SK-N-SH treated with all-trans-retinoic acid at 6 μM for 48 hours (cell line): Measurements from ENCODE around the gene ULK4.
"Not testable (repeated sequence)": the region's sequence is repeated elsewhere in the genome, so short reads cannot be mapped to it uniquely, and the experiment has no call there.

ENCODE experiments used
- ATAC-seq: fragments of 200-7000 bp; cut with Tn5 transposase; 3 replicates; pipeline ENCODE4 v1.9.1; 2020; ENCODE audit warnings: mild to moderate bottlenecking, moderate library complexity
- ARNTL ChIP-seq: fragments of 450-650 bp; formaldehyde crosslinking; IDR thresholded peaks from 2 replicates; pipeline ENCODE4 v1.5.0; 2020; ENCODE audit warnings: low read depth, mild to moderate bottlenecking, moderate library complexity, borderline replicate concordance
- BACH2 ChIP-seq: fragments of 250-450 bp; sonication (Bioruptor Pico); IDR thresholded peaks from 2 replicates; pipeline ENCODE4 v1.9.0; 2021; ENCODE audit warnings: mild to moderate bottlenecking, borderline replicate concordance
- CREB5 ChIP-seq: fragments of 250-450 bp; sonication (Bioruptor Pico); IDR thresholded peaks from 2 replicates; pipeline ENCODE4 v1.5.1; 2020; ENCODE audit warnings: low read depth, mild to moderate bottlenecking, moderate library complexity
- CSDC2 ChIP-seq: fragments of 250-450 bp; sonication (Bioruptor Pico); IDR thresholded peaks from 2 replicates; pipeline ENCODE4 v1.5.0; 2020; ENCODE audit warnings: mild to moderate bottlenecking, moderate library complexity
- CSRNP3 ChIP-seq: fragments of 250-450 bp; sonication (Bioruptor Pico); IDR thresholded peaks from 2 replicates; pipeline ENCODE4 v1.5.1; 2021; ENCODE audit warnings: mild to moderate bottlenecking, moderate library complexity
- ESRRG ChIP-seq: fragments of 250-450 bp; sonication (Bioruptor Pico); IDR thresholded peaks from 2 replicates; pipeline ENCODE4 v1.6.1; 2021; ENCODE audit warnings: mild to moderate bottlenecking
- GLIS3 ChIP-seq: fragments of 250-450 bp; sonication (Bioruptor Pico); IDR thresholded peaks from 2 replicates; pipeline ENCODE4 v1.5.0; 2020; ENCODE audit warnings: mild to moderate bottlenecking, moderate library complexity
- ISL1 ChIP-seq: fragments of 250-450 bp; sonication (Bioruptor Pico); IDR thresholded peaks from 2 replicates; pipeline ENCODE4 v2.1.2; 2022; ENCODE audit warnings: mild to moderate bottlenecking, moderate library complexity
- OSR1 ChIP-seq: fragments of 250-450 bp; sonication (Bioruptor Pico); IDR thresholded peaks from 2 replicates; pipeline ENCODE4 v1.8.0; 2022; ENCODE audit warnings: moderate library complexity, mild to moderate bottlenecking, inconsistent platforms
- PATZ1 ChIP-seq: fragments of 250-450 bp; sonication (Bioruptor Pico); IDR thresholded peaks from 2 replicates; pipeline ENCODE4 v1.8.0; 2020; ENCODE audit warnings: mild to moderate bottlenecking, moderate library complexity, borderline replicate concordance
- POU6F1 ChIP-seq: fragments of 250-450 bp; sonication (Bioruptor Pico); IDR thresholded peaks from 2 replicates; pipeline ENCODE4 v1.8.0; 2021; ENCODE audit warnings: low read depth, mild to moderate bottlenecking, moderate library complexity, borderline replicate concordance
- PPARA ChIP-seq: fragments of 250-450 bp; sonication (Bioruptor Pico); IDR thresholded peaks from 2 replicates; pipeline ENCODE4 v1.5.0; 2020; ENCODE audit warnings: mild to moderate bottlenecking, borderline replicate concordance
- RARB ChIP-seq: fragments of 250-450 bp; sonication (Bioruptor Pico); IDR thresholded peaks from 2 replicates; pipeline ENCODE4 v1.8.0; 2021; ENCODE audit warnings: mild to moderate bottlenecking, moderate library complexity
- SNAI2 ChIP-seq: fragments of 250-450 bp; sonication (Bioruptor Pico); IDR thresholded peaks from 2 replicates; pipeline ENCODE4 v1.5.0; 2020; ENCODE audit warnings: mild to moderate bottlenecking, moderate library complexity
- TCF4 ChIP-seq: fragments of 250-450 bp; sonication (Bioruptor Pico); IDR thresholded peaks from 2 replicates; pipeline ENCODE4 v1.8.0; 2021; ENCODE audit warnings: mild to moderate bottlenecking, moderate library complexity, borderline replicate concordance
- TOX ChIP-seq: fragments of 250-450 bp; sonication (Bioruptor Pico); IDR thresholded peaks from 2 replicates; pipeline ENCODE4 v1.8.0; 2021; ENCODE audit warnings: mild to moderate bottlenecking, moderate library complexity, borderline replicate concordance
- TSHZ2 ChIP-seq: fragments of 250-450 bp; sonication (Bioruptor Pico); IDR thresholded peaks from 2 replicates; pipeline ENCODE4 v1.5.0; 2020; ENCODE audit warnings: mild to moderate bottlenecking, moderate library complexity
- ZC3H10 ChIP-seq: fragments of 250-450 bp; sonication (Bioruptor Pico); IDR thresholded peaks from 2 replicates; pipeline ENCODE4 v1.5.1; 2021; ENCODE audit warnings: mild to moderate bottlenecking, moderate library complexity
- ZFP3 ChIP-seq: fragments of 250-450 bp; sonication (Bioruptor Pico); IDR thresholded peaks from 2 replicates; pipeline ENCODE4 v1.5.0; 2020; ENCODE audit warnings: mild to moderate bottlenecking, moderate library complexity
- ZFP30 ChIP-seq: fragments of 450-650 bp; formaldehyde crosslinking; IDR thresholded peaks from 2 replicates; pipeline ENCODE4 v1.5.0; 2022; ENCODE audit warnings: mild to moderate bottlenecking, moderate library complexity
- ZNF70 ChIP-seq: fragments of 450-650 bp; formaldehyde crosslinking; IDR thresholded peaks from 2 replicates; pipeline ENCODE4 v1.5.0; 2020; ENCODE audit warnings: mild to moderate bottlenecking, moderate library complexity
- ZNF8 ChIP-seq: fragments of 450-650 bp; formaldehyde crosslinking; IDR thresholded peaks from 2 replicates; pipeline ENCODE4 v1.5.0; 2020; ENCODE audit warnings: mild to moderate bottlenecking, moderate library complexity

The ULK4 gene

GRCh38 chr3:41700155-41700554 lies 261.7 kb downstream of the ULK4 start:
- no peak for ATAC-seq
- TF ChIP-seq ISL1: no peak
- no peak for TF ChIP-seq OSR1 (CRISPR knock-in tag)
- TF ChIP-seq TCF4 (CRISPR knock-in tag): no peak
- no peak for TF ChIP-seq TSHZ2 (CRISPR knock-in tag)
- no peak for TF ChIP-seq POU6F1 (CRISPR knock-in tag)
- TF ChIP-seq, all 23 proteins: peak for 0

- ATAC-seq: no peak
- TF ChIP-seq ZC3H10 (CRISPR knock-in tag) (no peak), ESRRG (CRISPR knock-in tag) (no peak), PATZ1 (CRISPR knock-in tag) (no peak), OSR1 (CRISPR knock-in tag) (no peak), ISL1 (no peak)
Observed at GRCh38 chr3:41698898-41699297, 263.0 kb downstream of the ULK4 start.

- ATAC-seq: no peak
- TF ChIP-seq CREB5 (CRISPR knock-in tag) (no peak), CSRNP3 (CRISPR knock-in tag) (no peak), BACH2 (CRISPR knock-in tag) (no peak), ZFP30 (CRISPR knock-in tag) (no peak), TOX (CRISPR knock-in tag) (no peak), GLIS3 (no peak), PPARA (CRISPR knock-in tag) (no peak), POU6F1 (CRISPR knock-in tag) (no peak), ZNF70 (CRISPR knock-in tag) (no peak), TSHZ2 (CRISPR knock-in tag) (no peak), ZC3H10 (CRISPR knock-in tag) (no peak), TCF4 (CRISPR knock-in tag) (no peak), ARNTL (CRISPR knock-in tag) (no peak), ISL1 (no peak), CSDC2 (CRISPR knock-in tag) (no peak), SNAI2 (CRISPR knock-in tag) (no peak), RARB (CRISPR knock-in tag) (no peak), ESRRG (CRISPR knock-in tag) (no peak), ZNF8 (CRISPR knock-in tag) (no peak), ZFP3 (CRISPR knock-in tag) (no peak)
Observed at GRCh38 chr3:41697702-41698101, 264.2 kb downstream of the ULK4 start.

- not testable (repeated sequence) for ATAC-seq
Observed at GRCh38 chr3:41695806-41696205, 266.1 kb downstream of the ULK4 start.
